IMR-90 (cell line): ENCODE data around the gene UTRN. TPM values are rescaled to one million over a fixed set of nuclear protein-coding genes. Genes with fewer than 3 reads are reported as not detected.

Source experiments
- ATAC-seq: fragments of 200-7000 bp; cut with Tn5 transposase; 2 replicates; pipeline ENCODE4 v1.9.1; 2020; ENCODE audit warnings: low read depth, mild to moderate bottlenecking, moderate library complexity
- BruUV-seq: library from RNA; stranded (reverse); fragments of 400-500 nt; replicated peaks from 2 replicates; lab custom pipeline; 2021; lab: Mats Ljungman, UMichigan
- CTCF ChIA-PET: fragments of 300-600 bp; formaldehyde crosslinking; extraction: SDS; loops from one replicate; lab custom pipeline; 2021; ENCODE audit warnings: antibody characterized with exemption; lab: Yijun Ruan, JAX
- POLR2A ChIA-PET: fragments of 300-600 bp; sonication (Branson Sonifier 250); formaldehyde crosslinking; loops from one replicate; lab custom pipeline; 2022; ENCODE audit warnings: antibody characterized with exemption; ENCODE audit not compliant: unreplicated experiment; lab: Charles Lee
- DNase-seq: peaks from one replicate; pipeline ENCODE4 v3.0.0; 2013
- H2AFZ ChIP-seq: replicated peaks from 2 replicates; pipeline ENCODE3; 2013; ENCODE audit warnings: low read length, mild to moderate bottlenecking; ENCODE audit not compliant: poor library complexity
- H2AK5ac ChIP-seq: 2 replicates; pipeline ENCODE4 v1.6.1; 2013; ENCODE audit warnings: low read depth, low read length, inconsistent platforms
- H2AK9ac ChIP-seq: replicated peaks from 2 replicates; pipeline ENCODE3; 2013; ENCODE audit warnings: mild to moderate bottlenecking, low read depth, low read length, moderate library complexity; ENCODE audit not compliant: poor library complexity
- H2BK120ac ChIP-seq: 2 replicates; pipeline ENCODE4 v1.6.1; 2013; ENCODE audit warnings: low read depth, low read length, inconsistent platforms
- H2BK15ac ChIP-seq: 3 replicates; pipeline ENCODE4 v1.6.1; 2013; ENCODE audit warnings: low read depth, low read length, inconsistent platforms
- H2BK20ac ChIP-seq: 2 replicates; pipeline ENCODE4 v1.6.1; 2013; ENCODE audit warnings: low read depth, mild to moderate bottlenecking, inconsistent platforms, low read length, moderate library complexity
- H2BK5ac ChIP-seq: 2 replicates; pipeline ENCODE4 v1.6.1; 2013; ENCODE audit warnings: mild to moderate bottlenecking, low read depth, low read length, inconsistent platforms; ENCODE audit not compliant: poor library complexity, severe bottlenecking
- H3K14ac ChIP-seq: replicated peaks from 2 replicates; pipeline ENCODE4 v1.6.1; 2013; ENCODE audit warnings: low read depth, low read length, inconsistent platforms
- H3K18ac ChIP-seq: 2 replicates; pipeline ENCODE4 v1.6.1; 2013; ENCODE audit warnings: low read depth, low read length, control low read depth
- H3K23ac ChIP-seq: 2 replicates; pipeline ENCODE4 v1.6.1; 2013; ENCODE audit warnings: low read depth, low read length, inconsistent platforms
- H3K27ac ChIP-seq: 2 replicates; pipeline ENCODE4 v1.5.1; 2013; ENCODE audit warnings: mild to moderate bottlenecking, control low read depth, low read length; ENCODE audit not compliant: insufficient read depth
- H3K27me3 ChIP-seq: 2 replicates; pipeline ENCODE4 v1.6.1; 2013; ENCODE audit warnings: low read length; ENCODE audit not compliant: control insufficient read depth, insufficient read depth
- H3K36me3 ChIP-seq: 2 replicates; pipeline ENCODE4 v1.6.1; 2013; ENCODE audit warnings: low read length, mixed read lengths; ENCODE audit not compliant: control insufficient read depth, insufficient read depth
- H3K4ac ChIP-seq: 2 replicates; pipeline ENCODE4 v1.6.1; 2013; ENCODE audit warnings: low read depth, low read length, inconsistent platforms
- H3K4me1 ChIP-seq: 2 replicates; pipeline ENCODE4 v1.6.1; 2013; ENCODE audit warnings: low read length, mixed read lengths; ENCODE audit not compliant: control insufficient read depth, insufficient read depth
- H3K4me2 ChIP-seq: 2 replicates; pipeline ENCODE4 v1.6.1; 2013; ENCODE audit warnings: low read depth, mild to moderate bottlenecking, control low read depth, low read length, moderate library complexity
- H3K4me3 ChIP-seq: 2 replicates; pipeline ENCODE4 v1.5.1; 2013; ENCODE audit warnings: low read depth, mild to moderate bottlenecking, control low read depth, low read length, moderate library complexity; ENCODE audit not compliant: insufficient read depth
- H3K56ac ChIP-seq: 2 replicates; pipeline ENCODE4 v1.6.1; 2013; ENCODE audit warnings: low read length, inconsistent platforms; ENCODE audit not compliant: insufficient read depth; ENCODE audit errors: extremely low read depth
- H3K79me1 ChIP-seq, 2 experiments: 2 replicates each; pipeline ENCODE4 v1.6.1; 2013; ENCODE audit warnings: low read length in 2 of 2, inconsistent platforms in 1 of 2, low read depth in 1 of 2
- H3K9ac ChIP-seq: 2 replicates; pipeline ENCODE4 v1.6.1; 2013; ENCODE audit warnings: low read depth, low read length, control low read depth
- H3K9me1 ChIP-seq: 2 replicates; pipeline ENCODE4 v1.6.1; 2013; ENCODE audit warnings: low read length, inconsistent platforms; ENCODE audit not compliant: insufficient read depth
- H3K9me3 ChIP-seq: 2 replicates; pipeline ENCODE4 v1.6.1; 2013; ENCODE audit warnings: low read length; ENCODE audit not compliant: control insufficient read depth, insufficient read depth
- H4K20me1 ChIP-seq: 2 replicates; pipeline ENCODE4 v1.6.1; 2013; ENCODE audit warnings: low read length, inconsistent platforms; ENCODE audit not compliant: insufficient read depth
- H4K5ac ChIP-seq: 2 replicates; pipeline ENCODE4 v1.6.1; 2013; ENCODE audit warnings: mild to moderate bottlenecking, low read depth, low read length, control low read depth
- H4K8ac ChIP-seq, 2 experiments: 2 replicates each; pipeline ENCODE4 v1.6.1; 2013; ENCODE audit warnings: low read depth in 2 of 2, low read length in 2 of 2, control low read depth in 1 of 2, inconsistent platforms in 1 of 2
- H4K91ac ChIP-seq: 2 replicates; pipeline ENCODE4 v1.6.1; 2013; ENCODE audit warnings: low read depth, low read length, inconsistent platforms; ENCODE audit not compliant: insufficient read depth
- BHLHE40 ChIP-seq: fragments of 150-350 bp; IDR thresholded peaks from 2 replicates; pipeline ENCODE4 v1.6.1; 2016; ENCODE audit warnings: mild to moderate bottlenecking, low read depth, low read length
- CEBPB ChIP-seq: IDR thresholded peaks from 2 replicates; pipeline ENCODE4 v1.6.1; 2012; ENCODE audit warnings: low read depth, low read length, improper control_type of control experiment
- CHD1 ChIP-seq: IDR thresholded peaks from 2 replicates; pipeline ENCODE4 v1.6.1; 2012; ENCODE audit warnings: low read depth, low read length, improper control_type of control experiment
- FOS ChIP-seq: fragments of 150-350 bp; IDR thresholded peaks from 2 replicates; pipeline ENCODE4 v1.6.1; 2016; ENCODE audit warnings: low read depth, low read length
- MAFK ChIP-seq: IDR thresholded peaks from 2 replicates; pipeline ENCODE4 v1.6.1; 2012; ENCODE audit warnings: low read depth, low read length, improper control_type of control experiment
- MAZ ChIP-seq: IDR thresholded peaks from 2 replicates; pipeline ENCODE4 v1.6.1; 2012; ENCODE audit warnings: low read depth, mild to moderate bottlenecking, low read length, improper control_type of control experiment, moderate library complexity, borderline replicate concordance
- MXI1 ChIP-seq: IDR thresholded peaks from 2 replicates; pipeline ENCODE4 v1.6.1; 2012; ENCODE audit warnings: low read depth, mild to moderate bottlenecking, low read length, moderate library complexity, borderline replicate concordance
- NFE2L2 ChIP-seq: fragments of 150-350 bp; IDR thresholded peaks from 2 replicates; pipeline ENCODE4 v1.6.1; 2016; ENCODE audit warnings: low read depth, mild to moderate bottlenecking, low read length
- POLR2A ChIP-seq: IDR thresholded peaks from 2 replicates; pipeline ENCODE4 v1.6.1; 2012; ENCODE audit warnings: mild to moderate bottlenecking, low read depth, low read length
- RAD21 ChIP-seq: IDR thresholded peaks from 2 replicates; pipeline ENCODE4 v1.6.1; 2012; ENCODE audit warnings: low read length, improper control_type of control experiment
- RCOR1 ChIP-seq: IDR thresholded peaks from 2 replicates; pipeline ENCODE4 v1.6.1; 2012; ENCODE audit warnings: mild to moderate bottlenecking, low read length, improper control_type of control experiment; ENCODE audit not compliant: insufficient replicate concordance
- RFX5 ChIP-seq: IDR thresholded peaks from 2 replicates; pipeline ENCODE4 v1.8.0; 2012; ENCODE audit warnings: low read depth, mild to moderate bottlenecking, low read length, moderate library complexity
- SMC3 ChIP-seq: fragments of 150-350 bp; IDR thresholded peaks from 2 replicates; pipeline ENCODE4 v1.6.1; 2016; ENCODE audit warnings: low read depth, mild to moderate bottlenecking, antibody characterized with exemption, low read length, moderate library complexity
- USF2 ChIP-seq: fragments of 150-350 bp; IDR thresholded peaks from 2 replicates; pipeline ENCODE4 v1.6.1; 2017; ENCODE audit warnings: mild to moderate bottlenecking, antibody characterized with exemption, low read length, low read depth
- WGBS, 2 experiments: methylation state at CpG; one replicate each; pipeline versions ENCODE4 v1.1.5 to v1.1.7; 2013; ENCODE audit warnings: missing lambda C conversion rate in 2 of 2; ENCODE audit not compliant: insufficient read length in 1 of 2; ENCODE audit errors: extremely low coverage in 2 of 2; 5-methylcytosine and 5-hydroxymethylcytosine counted together
- dilution Hi-C: fragments of 300-500 bp; cut with HindIII; formaldehyde crosslinking; loops from one replicate; pipeline ENCODE4 v1.14.3; 2018; ENCODE audit warnings: low sequenced_read_pairs; ENCODE audit not compliant: unreplicated experiment
- in situ Hi-C: fragments of 300-500 bp; cut with MboI; formaldehyde crosslinking; loops from 3 replicates; pipeline ENCODE4 v1.14.3; 2019; ENCODE audit warnings: low sequenced_read_pairs, inconsistent platforms, mixed read lengths
- intact Hi-C: fragments of 100-400 bp; cut with micrococcal nuclease; formaldehyde crosslinking; loops from 2 replicates; pipeline ENCODE4 v1.10.0; 2022
- polyA plus RNA-seq, 3 experiments: library from polyadenylated mRNA; depleted of rRNA; stranded (reverse); fragments of >200 nt; gene quantifications; 2 replicates each; pipeline ENCODE4 v1.2.3, GENCODE V29; 2012; ENCODE audit warnings: low replicate concordance in 1 of 3
- total RNA-seq: library from RNA; depleted of rRNA; stranded (reverse); fragments of >200 nt; gene quantifications from 2 replicates; pipeline ENCODE4 v1.2.3, GENCODE V29; 2012
- TF ChIP-seq, protein P1 (sequence below): conservative IDR thresholded peaks from 2 replicates; pipeline ENCODE4 v1.5.1; 2012; ENCODE audit warnings: mild to moderate bottlenecking, low read depth, low read length, improper control_type of control experiment
- TF ChIP-seq, protein P2 (sequence below): fragments of 150-350 bp; IDR thresholded peaks from 2 replicates; pipeline ENCODE4 v1.6.1; 2016; ENCODE audit warnings: low read depth, mild to moderate bottlenecking, low read length, moderate library complexity, borderline replicate concordance

UTRN gene
- total and polyA plus RNA-seq, 2 of the 4 experiments (the other 2 are of a cell fraction): 17.3 to 83.5 TPM

GRCh38 chr6:144246988-144247387 is 38.1 kb upstream of the UTRN start:
- in situ Hi-C loops (no loop called here), dilution Hi-C loops (no loop called here), intact Hi-C loops (no loop called here)
- H3K9me3 ChIP-seq: peaks cover 10% of the 10 kb centered on the region
- H3K4me2 ChIP-seq: no peak overlapping the region
- no peak overlapping the region for H3K4me3 ChIP-seq
- WGBS, 2 experiments: no CpG with 5 or more reads among the region's 5 CpGs
- TF ChIP-seq USF2 (no peak), MAFK (no peak), CEBPB (no peak), CHD1 (no peak), RCOR1 (no peak), FOS (no peak), MXI1 (no peak), RFX5 (no peak), SMC3 (no peak), POLR2A (no peak), MAZ (no peak), NFE2L2 (no peak), RAD21 (no peak), BHLHE40 (no peak)
- TF ChIP-seq, protein P1, sequence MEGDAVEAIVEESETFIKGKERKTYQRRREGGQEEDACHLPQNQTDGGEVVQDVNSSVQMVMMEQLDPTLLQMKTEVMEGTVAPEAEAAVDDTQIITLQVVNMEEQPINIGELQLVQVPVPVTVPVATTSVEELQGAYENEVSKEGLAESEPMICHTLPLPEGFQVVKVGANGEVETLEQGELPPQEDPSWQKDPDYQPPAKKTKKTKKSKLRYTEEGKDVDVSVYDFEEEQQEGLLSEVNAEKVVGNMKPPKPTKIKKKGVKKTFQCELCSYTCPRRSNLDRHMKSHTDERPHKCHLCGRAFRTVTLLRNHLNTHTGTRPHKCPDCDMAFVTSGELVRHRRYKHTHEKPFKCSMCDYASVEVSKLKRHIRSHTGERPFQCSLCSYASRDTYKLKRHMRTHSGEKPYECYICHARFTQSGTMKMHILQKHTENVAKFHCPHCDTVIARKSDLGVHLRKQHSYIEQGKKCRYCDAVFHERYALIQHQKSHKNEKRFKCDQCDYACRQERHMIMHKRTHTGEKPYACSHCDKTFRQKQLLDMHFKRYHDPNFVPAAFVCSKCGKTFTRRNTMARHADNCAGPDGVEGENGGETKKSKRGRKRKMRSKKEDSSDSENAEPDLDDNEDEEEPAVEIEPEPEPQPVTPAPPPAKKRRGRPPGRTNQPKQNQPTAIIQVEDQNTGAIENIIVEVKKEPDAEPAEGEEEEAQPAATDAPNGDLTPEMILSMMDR: no peak
- TF ChIP-seq, protein P2, sequence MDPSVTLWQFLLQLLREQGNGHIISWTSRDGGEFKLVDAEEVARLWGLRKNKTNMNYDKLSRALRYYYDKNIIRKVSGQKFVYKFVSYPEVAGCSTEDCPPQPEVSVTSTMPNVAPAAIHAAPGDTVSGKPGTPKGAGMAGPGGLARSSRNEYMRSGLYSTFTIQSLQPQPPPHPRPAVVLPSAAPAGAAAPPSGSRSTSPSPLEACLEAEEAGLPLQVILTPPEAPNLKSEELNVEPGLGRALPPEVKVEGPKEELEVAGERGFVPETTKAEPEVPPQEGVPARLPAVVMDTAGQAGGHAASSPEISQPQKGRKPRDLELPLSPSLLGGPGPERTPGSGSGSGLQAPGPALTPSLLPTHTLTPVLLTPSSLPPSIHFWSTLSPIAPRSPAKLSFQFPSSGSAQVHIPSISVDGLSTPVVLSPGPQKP: no peak
- H4K91ac ChIP-seq: no peak overlapping the region
- no peak overlapping the region for H3K14ac ChIP-seq
- no peak overlapping the region for H2AFZ ChIP-seq
- no peak overlapping the region for H3K27ac ChIP-seq
- H2BK120ac ChIP-seq: no peak overlapping the region
- DNase-seq (no peak), ATAC-seq (no peak)
- H2BK5ac ChIP-seq: no peak overlapping the region
- no peak overlapping the region for H2BK20ac ChIP-seq
- H4K8ac ChIP-seq: no peak overlapping the region
- H3K23ac ChIP-seq: no peak overlapping the region
- no peak overlapping the region for H3K56ac ChIP-seq
- no peaks in the 10 kb centered on the region for H4K20me1 ChIP-seq
- H2AK9ac ChIP-seq: no peak overlapping the region
- H3K9me1 ChIP-seq: 0 out of 2 replicates have a peak, but pooled peaks cover 3% of the 10 kb centered on the region
- H4K5ac ChIP-seq: no peak overlapping the region
- no peak overlapping the region for H3K4ac ChIP-seq
- H3K27me3 ChIP-seq: peaks cover 3% of the 10 kb centered on the region; the same call in 1 of the 2 replicates
- H3K9ac ChIP-seq: no peak overlapping the region
- ChIA-PET CTCF (no interaction called here), POLR2A (no interaction called here)
- H3K4me1 ChIP-seq: peaks cover 6% of the 10 kb centered on the region; the same call in 1 of the 2 replicates
- H3K18ac ChIP-seq: no peak overlapping the region
- H3K79me1 ChIP-seq: no peaks in the 10 kb centered on the region
- H2BK15ac ChIP-seq: no peak overlapping the region
- BruUV-seq: no TSS peak
- H3K36me3 ChIP-seq: no peaks in the 10 kb centered on the region
- H2AK5ac ChIP-seq: no peak overlapping the region
